AG04449 (cell line): ENCODE data around the gene TLE1.

Experiments
- CTCF ChIA-PET: fragments of 350-600 bp; formaldehyde crosslinking; extraction: SDS; loops from one replicate; lab custom pipeline; 2021; ENCODE audit warnings: antibody characterized with exemption; lab: Yijun Ruan, JAX
- POLR2A ChIA-PET: fragments of 400-600, 350-600 bp; formaldehyde crosslinking; extraction: SDS; loops from one replicate; lab custom pipeline; 2020; ENCODE audit warnings: antibody characterized with exemption, inconsistent platforms; lab: Yijun Ruan, JAX
- DNase-seq: peaks from one replicate; pipeline ENCODE4 v3.0.0-alpha.2; 2010; ENCODE audit warnings: low read depth, low spot score
- H3K4me3 ChIP-seq: 2 replicates; pipeline ENCODE4 v1.5.1; 2011; ENCODE audit warnings: low read depth, mild to moderate bottlenecking, control low read depth, low read length
- CTCF ChIP-seq: IDR thresholded peaks from one replicate; pipeline ENCODE4 v1.5.1; 2011; ENCODE audit warnings: mild to moderate bottlenecking, moderate library complexity, low read length, control low read depth, inconsistent platforms; ENCODE audit not compliant: insufficient read depth; ENCODE audit errors: missing control alignments

Gene TLE1

GRCh38 chr9:81565609-81566008, 123.7 kb downstream of the TLE1 start:
- TF ChIP-seq CTCF = no peak
- H3K4me3 ChIP-seq = no peak overlapping the region
- CTCF ChIA-PET = no interaction called here
- POLR2A ChIA-PET = no interaction called here
- DNase-seq = no peak

- POLR2A ChIA-PET = no interaction called here
- no peak overlapping the region for H3K4me3 ChIP-seq
- DNase-seq = no peak
- CTCF ChIA-PET = interaction anchor here (0.9 kb wide), 1 partner anchor 42 kb away, joined by 3 read pairs; no protein-coding TSS in a partner anchor
- TF ChIP-seq CTCF = no peak
These were observed 124.2 kb downstream of the TLE1 start for GRCh38 chr9:81565144-81565543.

GRCh38 chr9:81564632-81565031, 124.7 kb downstream of the TLE1 start:
- no peak for DNase-seq
- POLR2A ChIA-PET = no interaction called here
- no peak for TF ChIP-seq CTCF
- CTCF ChIA-PET = interaction anchor here (0.9 kb wide), 1 partner anchor 41 kb away, joined by 3 read pairs; no protein-coding TSS in a partner anchor
- H3K4me3 ChIP-seq = no peak overlapping the region

- DNase-seq = no peak
- CTCF ChIA-PET = no interaction called here
- POLR2A ChIA-PET = no interaction called here
- H3K4me3 ChIP-seq = no peak overlapping the region
- no peak for TF ChIP-seq CTCF
These were observed 125.6 kb downstream of the TLE1 start for GRCh38 chr9:81563739-81564138.

GRCh38 chr9:81563020-81563407, 126.3 kb downstream of the TLE1 start:
- TF ChIP-seq CTCF = no peak
- ChIA-PET CTCF (no interaction called here), POLR2A (no interaction called here)
- no peak for DNase-seq
- H3K4me3 ChIP-seq = no peak overlapping the region

GRCh38 chr9:81562231-81563019, 126.9 kb downstream of the TLE1 start:
- DNase-seq = peak; percentile 24
- ChIA-PET POLR2A (no interaction called here), CTCF (no interaction called here)
- TF ChIP-seq CTCF = no peak
- no peak overlapping the region for H3K4me3 ChIP-seq
